Measurements from ENCODE around the gene RBPMS2. TPM values are rescaled to one million over a fixed set of nuclear protein-coding genes. Genes with fewer than 3 reads are reported as not detected.

The RBPMS2 gene
- total and polyA plus RNA-seq, 2 donors (not counting 1 experiment from before 2014, with no cell fraction given): 0.18 TPM; not detected in 1

DNA sequence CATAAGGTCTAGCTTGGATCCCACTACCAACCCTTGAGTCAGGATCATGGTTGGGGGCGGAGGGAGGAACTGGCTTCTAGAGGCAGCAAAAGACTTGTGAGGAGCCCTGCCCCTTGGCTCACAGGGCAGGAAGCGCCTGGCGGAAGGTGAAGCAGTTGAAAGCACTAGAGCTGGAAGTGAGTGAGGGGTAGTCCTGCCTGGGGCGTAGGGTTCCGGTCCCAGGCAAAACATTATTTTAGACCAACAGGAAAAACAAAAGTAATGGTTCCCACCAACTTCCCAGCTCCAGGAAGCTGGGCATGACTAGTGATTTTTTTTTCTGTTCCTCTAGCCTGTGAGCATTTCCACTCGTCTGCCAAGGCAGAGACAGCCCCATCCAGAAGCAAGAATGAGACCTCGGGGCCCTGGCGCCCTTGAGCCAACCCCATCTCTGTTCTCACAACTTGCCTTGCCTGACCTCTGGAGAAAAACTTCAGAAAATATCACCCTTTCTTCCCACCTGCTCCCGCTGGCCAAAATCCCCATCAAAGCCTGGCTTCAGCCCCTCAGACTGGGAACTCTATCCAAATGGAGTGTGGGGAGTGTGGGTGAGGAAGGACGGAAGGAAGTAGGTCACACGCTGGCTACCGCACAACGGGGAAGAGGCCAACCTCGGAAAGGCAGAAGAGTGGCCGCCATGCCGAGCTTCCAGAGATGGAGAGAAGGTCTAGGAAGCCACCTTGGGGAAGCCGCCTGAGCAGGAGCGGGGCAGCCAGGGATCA, 57.5 kb downstream of the RBPMS2 start:
- no peaks in the 10 kb centered on the region for H3K9me3 ChIP-seq (ENCODE audit: control insufficient read depth, insufficient read depth, low read depth, low read length)
- no peak overlapping the region for H3K4me3 ChIP-seq (replicated peaks in 1 of 4; ENCODE audit: control extremely low read depth in 1 of 4, insufficient read depth in 1 of 4, low read depth in 3 of 4, low read length in 4 of 4)
- no peaks in the 10 kb centered on the region for H3K36me3 ChIP-seq (ENCODE audit: control insufficient read depth, insufficient read depth, low read length)
- no peak for TF ChIP-seq EZH2 (IDR thresholded peaks at IDR 0.05; ENCODE audit: low read length, missing control alignments)
- no peaks in the 10 kb centered on the region for H3K4me1 ChIP-seq (ENCODE audit: control insufficient read depth, extremely low read depth, insufficient read depth, low read length)
- H3K9ac ChIP-seq (ENCODE audit: insufficient read depth, low read length): no peak overlapping the region
- H4K20me1 ChIP-seq (ENCODE audit: control insufficient read depth, extremely low read depth, insufficient read depth, low read length): no peaks in the 10 kb centered on the region
- H3K27me3 ChIP-seq (ENCODE audit: control insufficient read depth, insufficient read depth, low read length): no peaks in the 10 kb centered on the region
- H3K79me2 ChIP-seq (ENCODE audit: control insufficient read depth, insufficient read depth, low read length): no peaks in the 10 kb centered on the region
- peak overlapping the region; percentile 83 for H2AFZ ChIP-seq (ENCODE audit: low read length)
- no peak overlapping the region for H3K27ac ChIP-seq (ENCODE audit: insufficient read depth, low read length)
- H3K4me2 ChIP-seq (ENCODE audit: extremely low read depth, insufficient read depth, low read length): peak overlapping the region; percentile 13
- no peak for DNase-seq (ENCODE audit: low read depth in 2 of 2)

DNA sequence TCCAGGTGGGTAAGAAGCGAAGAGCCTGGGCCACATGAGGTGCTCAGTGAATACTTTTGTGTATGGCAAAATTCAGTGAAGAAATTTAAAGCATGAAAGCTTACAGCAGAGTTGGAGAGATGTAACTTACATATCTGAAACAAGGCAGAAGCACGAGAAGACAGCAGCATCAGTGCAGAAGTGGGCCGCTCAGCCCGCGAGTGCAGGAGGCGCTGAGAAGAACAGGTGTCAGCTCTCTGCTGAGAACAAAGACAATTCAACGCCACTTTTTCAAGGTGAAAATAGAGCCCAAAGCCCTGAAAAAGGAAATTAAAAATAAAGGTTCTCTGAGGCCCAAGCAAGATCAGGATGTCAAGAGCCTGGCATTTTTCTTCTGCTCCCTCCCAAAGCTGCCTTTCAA, 58.3 kb downstream of the RBPMS2 start:
- no peak for TF ChIP-seq EZH2 (IDR thresholded peaks at IDR 0.05; ENCODE audit: low read length, missing control alignments)

DNA sequence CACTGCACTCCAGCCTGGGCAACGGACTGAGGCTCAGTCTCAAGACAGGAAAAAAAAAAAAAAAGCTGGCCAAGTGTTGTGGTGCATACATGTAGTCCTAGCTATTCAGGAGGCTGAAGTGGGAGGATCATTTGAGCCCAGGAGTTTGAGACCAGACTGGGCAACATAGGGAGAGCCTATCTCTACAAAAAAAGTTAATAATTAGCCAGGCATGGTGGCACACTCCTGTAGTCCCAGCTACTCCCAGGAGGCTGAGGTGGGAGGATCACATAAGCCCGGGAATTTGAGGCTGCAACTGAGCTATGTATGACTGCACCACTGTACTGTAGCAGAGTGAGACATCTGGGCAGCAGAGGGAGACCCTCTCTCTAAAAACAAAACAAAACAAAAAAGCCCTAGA, 58.9 kb downstream of the RBPMS2 start:
- Histone ChIP-seq H3K27me3 (ENCODE audit: control insufficient read depth, insufficient read depth, low read length) (no peaks in the 10 kb centered on the region), H3K4me3 (replicated peaks in 1 of 4; ENCODE audit: control extremely low read depth in 1 of 4, insufficient read depth in 1 of 4, low read depth in 3 of 4, low read length in 4 of 4) (no peak overlapping the region), H3K4me2 (ENCODE audit: extremely low read depth, insufficient read depth, low read length) (no peak overlapping the region), H4K20me1 (ENCODE audit: control insufficient read depth, extremely low read depth, insufficient read depth, low read length) (no peaks in the 10 kb centered on the region), H3K36me3 (ENCODE audit: control insufficient read depth, insufficient read depth, low read length) (no peaks in the 10 kb centered on the region), H3K27ac (ENCODE audit: insufficient read depth, low read length) (no peak overlapping the region), H3K9ac (ENCODE audit: insufficient read depth, low read length) (no peak overlapping the region), H2AFZ (ENCODE audit: low read length) (no peak overlapping the region), H3K79me2 (ENCODE audit: control insufficient read depth, insufficient read depth, low read length) (no peaks in the 10 kb centered on the region), H3K9me3 (ENCODE audit: control insufficient read depth, insufficient read depth, low read depth, low read length) (no peaks in the 10 kb centered on the region), H3K4me1 (ENCODE audit: control insufficient read depth, extremely low read depth, insufficient read depth, low read length) (no peaks in the 10 kb centered on the region)
- no peak for DNase-seq (ENCODE audit: low read depth in 2 of 2)
- TF ChIP-seq, protein P1, sequence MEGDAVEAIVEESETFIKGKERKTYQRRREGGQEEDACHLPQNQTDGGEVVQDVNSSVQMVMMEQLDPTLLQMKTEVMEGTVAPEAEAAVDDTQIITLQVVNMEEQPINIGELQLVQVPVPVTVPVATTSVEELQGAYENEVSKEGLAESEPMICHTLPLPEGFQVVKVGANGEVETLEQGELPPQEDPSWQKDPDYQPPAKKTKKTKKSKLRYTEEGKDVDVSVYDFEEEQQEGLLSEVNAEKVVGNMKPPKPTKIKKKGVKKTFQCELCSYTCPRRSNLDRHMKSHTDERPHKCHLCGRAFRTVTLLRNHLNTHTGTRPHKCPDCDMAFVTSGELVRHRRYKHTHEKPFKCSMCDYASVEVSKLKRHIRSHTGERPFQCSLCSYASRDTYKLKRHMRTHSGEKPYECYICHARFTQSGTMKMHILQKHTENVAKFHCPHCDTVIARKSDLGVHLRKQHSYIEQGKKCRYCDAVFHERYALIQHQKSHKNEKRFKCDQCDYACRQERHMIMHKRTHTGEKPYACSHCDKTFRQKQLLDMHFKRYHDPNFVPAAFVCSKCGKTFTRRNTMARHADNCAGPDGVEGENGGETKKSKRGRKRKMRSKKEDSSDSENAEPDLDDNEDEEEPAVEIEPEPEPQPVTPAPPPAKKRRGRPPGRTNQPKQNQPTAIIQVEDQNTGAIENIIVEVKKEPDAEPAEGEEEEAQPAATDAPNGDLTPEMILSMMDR (conservative IDR thresholded peaks at IDR 0.05 in 1 of 2, IDR thresholded peaks at IDR 0.05 in 1 of 2; ENCODE audit: low read depth in 1 of 2, low read length in 2 of 2): no peak
- TF ChIP-seq EZH2 (IDR thresholded peaks at IDR 0.05; ENCODE audit: low read length, missing control alignments): no peak

More for the DNA sequence above, 58.3 kb downstream of the RBPMS2 start:
- no peaks in the 10 kb centered on the region for H3K36me3 ChIP-seq (ENCODE audit: control insufficient read depth, insufficient read depth, low read length)
- H3K9ac ChIP-seq (ENCODE audit: insufficient read depth, low read length): no peak overlapping the region
- no peak overlapping the region for H3K4me3 ChIP-seq (replicated peaks in 1 of 4; ENCODE audit: control extremely low read depth in 1 of 4, insufficient read depth in 1 of 4, low read depth in 3 of 4, low read length in 4 of 4)
- H3K9me3 ChIP-seq (ENCODE audit: control insufficient read depth, insufficient read depth, low read depth, low read length): no peaks in the 10 kb centered on the region
- H3K79me2 ChIP-seq (ENCODE audit: control insufficient read depth, insufficient read depth, low read length): no peaks in the 10 kb centered on the region
- no peak overlapping the region for H3K4me2 ChIP-seq (ENCODE audit: extremely low read depth, insufficient read depth, low read length)
- H3K4me1 ChIP-seq (ENCODE audit: control insufficient read depth, extremely low read depth, insufficient read depth, low read length): no peaks in the 10 kb centered on the region
- no peaks in the 10 kb centered on the region for H4K20me1 ChIP-seq (ENCODE audit: control insufficient read depth, extremely low read depth, insufficient read depth, low read length)
- no peaks in the 10 kb centered on the region for H3K27me3 ChIP-seq (ENCODE audit: control insufficient read depth, insufficient read depth, low read length)
- H2AFZ ChIP-seq (ENCODE audit: low read length): no peak overlapping the region
- H3K27ac ChIP-seq (ENCODE audit: insufficient read depth, low read length): no peak overlapping the region
- no peak for DNase-seq (ENCODE audit: low read depth in 2 of 2)

DNA sequence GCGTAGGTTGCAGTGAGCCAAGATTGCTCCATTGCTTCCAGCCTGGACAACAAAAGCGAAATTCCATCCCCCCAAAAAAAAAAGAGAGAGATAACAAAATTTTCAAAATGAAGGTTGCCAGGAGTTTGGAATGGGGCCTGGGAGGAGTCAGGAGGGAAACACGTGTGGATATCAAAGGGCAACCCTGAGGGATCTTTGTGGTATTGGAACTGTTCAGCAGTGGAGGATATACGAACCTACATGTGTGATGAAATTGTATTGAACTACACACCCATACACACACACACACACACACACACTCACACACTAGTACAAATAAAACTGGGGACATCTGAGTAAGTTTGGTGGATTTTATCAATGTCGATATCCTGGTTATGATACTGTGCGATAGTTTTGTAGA, 61.8 kb downstream of the RBPMS2 start:
- Histone ChIP-seq H3K9me3 (ENCODE audit: control insufficient read depth, insufficient read depth, low read depth, low read length) (no peaks in the 10 kb centered on the region), H3K4me3 (replicated peaks in 1 of 4; ENCODE audit: control extremely low read depth in 1 of 4, insufficient read depth in 1 of 4, low read depth in 3 of 4, low read length in 4 of 4) (no peak overlapping the region), H3K27ac (ENCODE audit: insufficient read depth, low read length) (no peak overlapping the region), H2AFZ (ENCODE audit: low read length) (no peak overlapping the region), H3K9ac (ENCODE audit: insufficient read depth, low read length) (no peak overlapping the region), H3K4me1 (ENCODE audit: control insufficient read depth, extremely low read depth, insufficient read depth, low read length) (no peaks in the 10 kb centered on the region), H3K79me2 (ENCODE audit: control insufficient read depth, insufficient read depth, low read length) (no peaks in the 10 kb centered on the region), H4K20me1 (ENCODE audit: control insufficient read depth, extremely low read depth, insufficient read depth, low read length) (no peaks in the 10 kb centered on the region), H3K4me2 (ENCODE audit: extremely low read depth, insufficient read depth, low read length) (no peak overlapping the region), H3K27me3 (ENCODE audit: control insufficient read depth, insufficient read depth, low read length) (no peaks in the 10 kb centered on the region), H3K36me3 (ENCODE audit: control insufficient read depth, insufficient read depth, low read length) (no peaks in the 10 kb centered on the region)
- TF ChIP-seq, protein P1 (conservative IDR thresholded peaks at IDR 0.05 in 1 of 2, IDR thresholded peaks at IDR 0.05 in 1 of 2; ENCODE audit: low read depth in 1 of 2, low read length in 2 of 2): no peak
- no peak for TF ChIP-seq EZH2 (IDR thresholded peaks at IDR 0.05; ENCODE audit: low read length, missing control alignments)
- DNase-seq (ENCODE audit: low read depth in 2 of 2): no peak
